NCI-H82 treated with DMSO at 0.1 percent for 48 hours (cell line): ENCODE measurements around the gene LAMB1.
A peak's percentile ranks its signal among the peaks of the same experiment; 100 is the strongest.

Experiments used
- DNase-seq: peaks from one replicate; lab custom pipeline; 2025; ENCODE audit not compliant: unreplicated experiment; lab: John Stamatoyannopoulos, UW

LAMB1 gene

DNA sequence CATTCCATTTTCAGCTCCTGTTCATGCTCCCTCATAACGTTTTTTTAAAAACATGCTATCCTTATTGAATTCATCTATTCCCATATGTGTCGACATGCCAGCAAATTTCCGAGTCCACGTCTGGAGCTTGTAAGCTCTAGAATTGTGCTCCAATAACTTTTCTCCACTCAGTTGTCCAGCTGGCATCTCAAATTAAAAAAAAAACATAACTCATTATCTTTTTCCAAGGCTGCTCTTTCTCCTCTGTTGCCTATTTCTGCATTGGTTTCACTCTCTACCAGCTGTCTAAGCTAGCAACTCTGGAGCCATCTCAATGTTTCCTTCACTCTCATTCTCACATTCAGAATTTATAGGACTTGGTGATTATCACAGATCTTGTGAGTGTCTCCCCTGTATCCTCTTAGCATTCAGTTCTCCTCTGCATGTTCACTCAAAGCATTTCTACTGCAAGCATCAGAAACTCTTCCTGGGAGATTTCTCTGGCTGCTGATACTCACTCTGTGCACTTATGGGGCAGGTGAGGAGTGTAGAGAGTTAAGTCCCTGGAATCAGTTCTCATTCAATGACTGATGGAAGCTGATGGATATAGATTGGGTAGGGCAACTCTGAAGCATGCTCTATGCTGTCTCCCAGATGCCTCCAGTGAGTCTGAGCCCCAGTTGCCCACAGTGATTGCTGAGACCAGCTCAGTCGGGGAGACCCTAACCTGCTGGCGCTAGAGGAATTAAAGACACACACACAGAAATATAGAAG, 118.7 kb downstream of the LAMB1 start:
- no peak for DNase-seq

- DNase-seq: peak; percentile 73
Observed at GRCh38 chr7:107882766-107883165, 120.2 kb downstream of the LAMB1 start.

- peak; percentile 51 for DNase-seq
Observed at GRCh38 chr7:107879400-107880035, 123.4 kb downstream of the LAMB1 start.

DNA sequence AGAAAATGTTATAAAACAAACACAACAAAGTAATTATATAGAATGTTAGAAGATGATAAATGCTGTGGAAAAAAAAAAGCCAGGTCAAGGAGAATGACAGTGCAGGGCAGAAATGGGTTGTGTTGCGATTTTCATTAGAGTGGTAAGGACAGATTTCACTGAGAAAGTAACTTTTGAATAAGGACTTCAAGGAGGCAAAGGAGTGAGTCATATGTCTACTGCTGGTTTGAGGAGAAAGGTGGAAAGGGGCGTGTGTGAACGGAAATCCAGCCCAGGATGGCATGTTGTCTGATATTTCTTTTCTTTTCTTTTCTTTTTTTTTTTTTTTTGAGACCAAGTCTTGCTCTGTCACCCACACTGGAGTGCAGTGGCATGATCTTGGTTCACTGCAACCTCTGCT, 124.3 kb downstream of the LAMB1 start:
- DNase-seq: no peak

DNA sequence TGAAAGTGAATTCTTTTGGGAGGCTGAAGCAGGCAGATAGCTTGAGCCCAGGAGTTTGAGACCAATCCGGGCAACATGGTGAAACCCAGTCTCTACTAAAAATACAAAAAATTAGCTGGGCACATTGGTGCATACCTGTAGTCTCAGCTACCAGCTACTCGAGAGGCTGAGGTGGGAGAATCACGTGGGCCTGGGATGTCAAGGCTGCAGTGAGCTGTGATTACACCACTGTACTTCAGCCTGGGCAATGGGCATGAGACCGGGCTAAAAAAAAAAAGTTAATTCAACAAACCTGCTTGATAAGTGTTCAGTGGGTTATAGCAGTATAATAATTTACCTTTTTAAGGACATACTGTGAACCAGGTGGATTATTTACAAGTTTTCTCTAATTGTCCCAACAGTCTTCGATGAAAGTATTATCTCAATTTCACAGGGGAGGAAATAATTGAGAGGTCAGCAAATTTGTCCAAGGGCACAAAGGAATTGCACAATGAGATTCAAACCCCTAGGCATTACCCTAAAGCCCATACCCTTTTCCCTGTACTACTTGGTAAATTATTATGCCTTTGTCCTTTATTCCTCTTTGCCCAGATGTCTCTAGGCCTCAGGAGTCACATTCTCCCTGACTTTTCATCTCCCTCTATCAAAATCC, 125.1 kb downstream of the LAMB1 start:
- DNase-seq: no peak

DNA sequence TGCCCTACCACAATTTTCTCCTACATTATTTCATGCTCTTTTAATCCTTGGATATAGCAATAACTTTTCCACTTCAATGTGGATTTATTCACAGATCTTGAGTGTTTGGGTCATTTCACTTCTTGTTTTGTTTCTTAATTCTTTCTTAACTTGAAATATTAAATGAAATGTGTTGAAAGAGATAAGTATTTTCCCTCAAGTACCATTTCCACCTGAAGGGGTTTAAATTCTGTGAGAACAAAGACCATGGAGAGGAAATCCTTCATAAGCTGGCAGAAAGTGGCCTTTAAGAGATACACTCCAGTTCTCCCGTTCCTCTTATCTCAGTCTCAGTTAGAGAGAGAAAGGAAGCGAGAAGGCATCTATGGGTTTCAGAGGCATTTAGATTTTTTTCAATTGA, 126.0 kb downstream of the LAMB1 start:
- DNase-seq: no peak

- DNase-seq: peak; percentile 49
Observed at GRCh38 chr7:107874605-107875446, 128.1 kb downstream of the LAMB1 start.

DNA sequence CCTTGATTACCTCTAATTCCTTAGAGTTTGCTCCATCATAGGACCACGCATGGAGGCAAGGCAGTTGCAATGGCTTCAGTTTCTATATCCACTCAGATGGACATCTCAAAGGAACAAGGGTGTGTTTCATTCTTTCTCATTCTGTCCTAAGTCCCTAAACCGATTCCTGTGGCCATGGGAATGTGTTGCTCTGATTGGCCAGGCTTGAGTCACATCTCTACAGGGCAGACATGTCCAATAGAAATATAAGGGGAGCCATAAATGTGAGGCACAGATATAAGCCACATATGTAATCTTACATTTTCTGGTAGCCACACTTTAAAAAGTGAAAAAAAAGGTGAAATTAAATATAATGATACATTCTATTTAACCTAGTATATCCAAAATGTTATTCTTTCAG, 128.8 kb downstream of the LAMB1 start:
- DNase-seq: no peak
